Dermis microvascular lymphatic vessel endothelial cell (primary cell): Measurements from ENCODE around the gene TFDP1. TPM values are rescaled to one million over a fixed set of nuclear protein-coding genes. Genes with fewer than 3 reads are reported as not detected.

ENCODE experiments used
- DNase-seq, 2 donors: peaks; one replicate each; pipeline versions ENCODE4 v3.0.0 to v3.0.0-alpha.2; 2010; ENCODE audit warnings: low read depth in 2 of 2
- total RNA-seq: library from RNA; depleted of rRNA; stranded (reverse); fragments of >200 nt; gene quantifications from 2 replicates; pipeline ENCODE4 v1.2.1, GENCODE V29; 2014

The TFDP1 gene
- total RNA-seq, 1 donor from 2014 or later, result 48.0 TPM

DNA sequence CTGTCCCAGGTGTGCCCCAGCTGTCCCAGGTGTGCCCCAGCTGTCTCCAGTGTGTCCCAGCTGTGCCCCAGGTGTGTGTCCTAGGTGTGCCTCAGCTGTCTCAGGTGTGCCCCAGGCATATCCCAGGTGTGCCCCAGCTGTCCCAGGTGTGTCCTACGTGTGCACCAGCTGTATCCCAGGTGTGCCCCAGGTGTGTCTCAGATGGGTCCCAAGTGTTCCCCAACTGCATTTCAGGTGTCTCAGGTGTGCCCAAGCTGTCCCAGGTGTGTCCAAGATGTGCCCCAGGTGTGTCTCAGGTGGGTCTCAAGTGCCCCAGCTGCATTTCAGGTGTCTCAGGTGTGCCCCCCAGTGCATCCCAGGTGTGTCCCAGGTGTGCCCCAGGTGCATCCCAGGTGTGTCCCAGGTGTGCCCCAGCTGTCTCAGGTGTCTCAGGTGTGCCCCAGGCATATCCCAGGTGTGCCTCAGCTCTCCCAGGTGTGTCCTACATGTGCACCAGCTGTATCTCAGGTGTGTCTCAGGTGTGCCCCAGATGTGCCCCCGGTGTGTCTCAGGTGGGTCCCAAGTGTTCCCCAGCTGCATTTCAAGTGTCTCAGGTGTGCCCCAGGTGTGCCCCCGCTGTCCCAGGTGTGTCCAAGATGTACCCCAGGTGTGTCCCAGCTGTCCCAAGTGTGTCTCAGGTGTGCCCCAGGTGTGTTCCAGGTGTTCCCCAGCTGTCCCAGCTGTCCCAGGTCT, 81.2 kb downstream of the TFDP1 start:
- no peak for DNase-seq

DNA sequence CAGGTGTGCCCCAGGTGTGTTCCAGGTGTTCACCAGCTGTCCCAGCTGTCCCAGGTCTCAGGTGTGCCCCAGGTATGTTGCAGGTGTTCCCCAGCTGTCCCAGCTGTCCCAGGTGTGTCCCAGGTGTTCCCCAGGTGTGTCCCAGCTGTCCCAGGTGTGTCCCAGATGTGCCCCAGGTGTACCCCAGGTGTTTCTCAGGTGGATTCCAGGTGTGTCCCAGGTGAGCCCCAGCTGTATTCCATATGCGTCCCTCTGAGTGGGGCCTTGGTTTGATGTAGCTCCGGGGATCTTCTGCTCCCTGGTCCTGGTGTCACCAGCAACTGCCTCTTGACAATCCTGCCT, 81.7 kb downstream of the TFDP1 start:
- DNase-seq, result no peak

DNA sequence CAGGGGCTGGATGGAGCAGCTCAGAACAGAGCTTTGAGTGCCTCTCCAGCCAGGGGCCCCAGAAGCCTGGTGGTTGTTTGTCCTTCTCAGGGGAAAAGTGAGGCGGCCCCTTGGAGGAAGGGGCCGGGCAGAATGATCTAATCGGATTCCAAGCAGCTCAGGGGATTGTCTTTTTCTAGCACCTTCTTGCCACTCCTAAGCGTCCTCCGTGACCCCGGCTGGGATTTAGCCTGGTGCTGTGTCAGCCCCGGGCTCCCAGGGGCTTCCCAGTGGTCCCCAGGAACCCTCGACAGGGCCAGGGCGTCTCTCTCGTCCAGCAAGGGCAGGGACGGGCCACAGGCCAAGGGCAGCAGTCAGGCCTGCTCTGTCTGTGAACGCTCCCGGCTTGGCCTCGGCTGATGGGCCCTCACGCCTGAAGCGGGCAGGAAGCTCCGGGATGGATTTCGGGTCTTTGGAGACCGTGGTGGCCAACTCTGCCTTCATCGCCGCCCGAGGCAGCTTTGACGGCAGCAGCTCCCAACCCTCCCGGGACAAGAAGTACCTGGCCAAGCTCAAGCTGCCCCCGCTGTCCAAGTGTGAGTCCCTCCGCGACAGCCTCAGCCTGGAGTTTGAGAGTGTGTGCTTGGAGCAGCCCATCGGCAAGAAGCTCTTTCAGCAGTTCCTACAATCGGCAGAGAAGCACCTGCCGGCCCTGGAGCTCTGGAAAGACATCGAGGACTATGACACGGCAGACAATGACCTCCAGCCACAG, 82.6 kb downstream of the TFDP1 start, which contains the start of gene GRK1:
TSS of gene GRK1 (plus strand) at position 269 of the 751 bp plus-strand sequence. CDS start at position 437, 168 bp downstream.
- DNase-seq, result no peak

- no peak for DNase-seq
Measured at GRCh38 chr13:113667771-113668490, 83.4 kb downstream of the TFDP1 start.

- DNase-seq, result no peak
Measured at GRCh38 chr13:113668491-113668971, 84.0 kb downstream of the TFDP1 start.

GRCh38 chr13:113669231-113669754, 84.7 kb downstream of the TFDP1 start:
- DNase-seq, result no peak

DNA sequence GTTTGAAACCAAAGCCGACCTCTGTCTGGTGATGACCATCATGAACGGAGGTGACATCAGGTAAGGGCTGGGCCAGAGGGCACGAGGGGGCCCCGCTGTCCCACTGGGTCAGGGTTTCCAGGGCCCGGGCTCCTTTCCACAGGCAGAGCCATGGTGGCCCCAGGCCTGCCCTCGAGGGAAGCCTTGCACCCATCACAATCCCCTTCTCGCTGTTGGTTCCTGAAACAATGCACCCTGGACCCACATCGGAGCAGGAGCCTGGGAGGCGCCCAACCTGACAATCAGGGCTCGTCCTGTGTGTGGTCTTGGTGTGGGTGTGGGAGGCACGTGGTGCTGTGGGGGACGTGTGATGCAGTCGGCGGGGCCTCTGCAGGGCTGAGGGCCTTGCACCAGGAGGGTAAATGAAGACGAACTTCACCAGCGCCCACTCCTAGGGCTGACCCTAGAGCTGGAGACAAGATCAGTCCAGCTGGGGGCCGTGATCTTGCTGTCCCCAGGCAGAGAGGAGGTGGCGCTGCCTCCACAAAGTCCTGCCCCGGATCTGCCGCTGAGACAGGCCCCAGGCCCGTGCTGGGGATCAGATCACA, 85.3 kb downstream of the TFDP1 start:
- DNase-seq, result no peak

GRCh38 chr13:113670541-113670940, 86.0 kb downstream of the TFDP1 start:
- DNase-seq, result no peak

DNA sequence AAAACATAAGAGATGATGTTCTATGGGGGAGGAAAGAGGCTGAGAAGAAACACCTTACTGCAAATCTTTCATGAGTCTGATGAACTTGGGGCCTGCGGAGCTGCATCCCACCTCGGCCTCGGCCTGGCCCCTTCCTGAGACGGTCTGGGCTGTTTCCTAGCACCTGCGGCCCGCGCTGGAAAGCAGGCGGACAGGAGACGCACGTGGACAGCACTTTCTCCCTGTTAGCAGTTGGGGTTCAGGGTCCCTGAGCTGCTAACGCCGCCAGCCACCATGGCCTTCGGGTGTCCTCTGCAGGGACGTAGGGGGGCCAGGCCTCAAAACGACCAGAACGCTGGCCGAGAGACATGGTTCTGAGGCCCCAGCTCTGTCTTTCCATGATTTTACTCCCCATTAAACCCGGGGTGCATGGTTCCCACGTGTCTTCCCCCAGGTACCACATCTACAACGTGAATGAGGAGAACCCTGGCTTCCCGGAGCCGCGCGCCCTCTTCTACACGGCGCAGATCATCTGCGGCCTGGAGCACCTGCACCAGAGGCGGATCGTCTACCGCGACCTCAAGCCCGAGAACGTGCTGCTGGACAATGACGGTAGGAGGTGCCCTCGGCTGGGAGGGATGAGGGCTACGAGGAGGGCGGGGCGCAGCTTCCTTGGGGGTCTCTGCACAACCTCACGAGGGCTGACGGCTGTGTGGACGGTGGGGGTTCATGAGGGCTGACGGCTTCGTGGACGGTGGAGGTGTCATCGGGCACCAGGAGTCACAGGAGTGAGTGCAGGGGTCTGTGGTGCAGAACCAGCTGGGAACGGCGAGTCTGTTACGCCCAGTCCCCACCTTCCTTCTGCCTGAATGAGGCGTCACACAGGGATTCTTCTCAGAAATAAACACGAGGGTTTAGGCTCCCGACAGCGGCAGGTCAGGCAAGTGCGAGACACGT, 86.8 kb downstream of the TFDP1 start:
- no peak for DNase-seq

DNA sequence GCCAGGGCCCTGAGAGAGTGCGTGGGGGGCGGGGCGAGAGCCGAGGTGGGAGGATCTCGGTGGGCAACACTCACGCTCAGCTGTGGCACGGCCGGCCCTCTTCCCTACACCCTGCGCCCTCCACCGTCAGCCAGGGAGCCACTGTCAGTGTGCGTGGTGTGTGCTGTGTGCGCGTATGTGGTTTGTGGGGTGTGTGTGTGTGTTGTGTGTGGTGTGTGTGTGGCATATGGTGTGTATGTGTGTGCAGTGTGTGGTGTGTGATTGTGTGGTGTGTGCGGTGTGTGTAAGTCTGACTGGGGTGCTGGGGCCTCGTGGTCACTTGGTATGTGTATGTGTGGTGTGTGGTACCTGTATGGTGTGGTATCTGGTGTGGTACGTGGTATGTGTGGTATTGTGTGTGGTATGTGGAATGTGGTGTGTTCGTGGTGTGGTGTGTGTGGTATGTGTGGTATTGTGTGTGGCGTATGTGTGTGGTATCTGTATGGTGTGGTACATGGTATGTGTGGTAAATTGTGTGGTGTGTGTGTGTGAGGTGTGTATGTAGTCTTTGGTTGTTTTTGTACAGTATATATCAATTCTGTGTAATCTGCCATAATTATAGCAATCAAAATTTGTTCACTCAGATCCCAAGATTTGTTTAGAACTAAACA, 87.6 kb downstream of the TFDP1 start:
- no peak for DNase-seq

Other genes starting within 250 kb of the TFDP1 start
- 0.26 and 1.0 TPM in 2 replicates for gene GRTP1, start 220.6 kb upstream of the TFDP1 start, total RNA-seq
- gene ADPRHL1, start 131.3 kb upstream of the TFDP1 start, total RNA-seq, result 0.25 and 0.77 TPM in 2 replicates
- gene DCUN1D2, start 94.0 kb upstream of the TFDP1 start, total RNA-seq, result 5.4 and 8.3 TPM in 2 replicates
- not detected in 2 replicates for gene ATP4B, start 73.4 kb downstream of the TFDP1 start, total RNA-seq
- gene GRK1, start 82.5 kb downstream of the TFDP1 start, total RNA-seq, result not detected in 2 replicates
- 45.6 and 51.7 TPM in 2 replicates for gene TMEM255B, start 174.5 kb downstream of the TFDP1 start, total RNA-seq